GM12878 (cell line): ENCODE data around the gene CKAP5. TPM values are rescaled to one million over a fixed set of nuclear protein-coding genes. Genes with fewer than 3 reads are reported as not detected.

Experiments used
- BMI1 ChIP-seq: fragments of 450-650 bp; IDR thresholded peaks from 2 replicates; pipeline ENCODE4 v1.6.1; 2016; ENCODE audit warnings: mild to moderate bottlenecking, moderate library complexity, borderline replicate concordance
- CBFB ChIP-seq: IDR thresholded peaks from 2 replicates; pipeline ENCODE4 v1.6.1; 2016; ENCODE audit warnings: antibody characterized with exemption, low read depth
- CHD4 ChIP-seq: fragments of 200-600 bp; sonication (generic); IDR thresholded peaks from 2 replicates; pipeline ENCODE4 v1.6.1; 2016; ENCODE audit warnings: mild to moderate bottlenecking
- JUND ChIP-seq: IDR thresholded peaks from 2 replicates; pipeline ENCODE4 v1.6.1; 2012; ENCODE audit warnings: low read depth, mild to moderate bottlenecking, low read length, improper control_type of control experiment, moderate library complexity
- KDM1A ChIP-seq: fragments of 200-600 bp; sonication (generic); IDR thresholded peaks from 2 replicates; pipeline ENCODE4 v1.6.1; 2016; ENCODE audit warnings: borderline replicate concordance
- NR2C2 ChIP-seq: IDR thresholded peaks from 2 replicates; pipeline ENCODE4 v1.6.1; 2011; ENCODE audit warnings: borderline replicate concordance, low read depth; ENCODE audit not compliant: control insufficient read depth, insufficient read length
- POLR2AphosphoS2 ChIP-seq: IDR thresholded peaks from 2 replicates; pipeline ENCODE4 v1.6.1; 2011; ENCODE audit warnings: low read depth, mild to moderate bottlenecking, low read length, improper control_type of control experiment, moderate library complexity
- RAD21 ChIP-seq: IDR thresholded peaks from 2 replicates; pipeline ENCODE4 v1.6.1; 2011; ENCODE audit warnings: mild to moderate bottlenecking, low read depth, low read length, moderate library complexity; ENCODE audit not compliant: insufficient read depth
- polyA plus RNA-seq, 11 experiments: library from polyadenylated mRNA; depleted of rRNA in 4 of 11; unstranded in 6 of 11; stranded (reverse) in 5 of 11; fragments of >200 nt; fragmentation: Nextera tagmentation in 4 of 11; fragmentation: Illumina TruSeq in 1 of 11; extraction: Ambion mirVana in 4 of 11; extraction: Trizol in 1 of 11; gene quantifications; 1 replicate in 1 of 11; 2 replicates in 10 of 11; pipeline versions ENCODE4 v1.2.1 to v1.2.3, GENCODE V29; 2011 to 2016; ENCODE audit warnings: inconsistent platforms in 2 of 11, missing spikeins in 2 of 11, low read depth in 1 of 11
- total RNA-seq, 4 experiments: library from RNA; depleted of rRNA in 3 of 4; stranded (reverse); fragments of >200 nt in 3 of 4; fragmentation: Illumina TruSeq in 1 of 4; extraction: Trizol in 1 of 4; gene quantifications; 2 replicates each; pipeline versions ENCODE4 v1.2.1 to v1.2.3, GENCODE V29; 2013 to 2021
- TF ChIP-seq, protein P1 (sequence below): fragments of 450-650 bp; formaldehyde crosslinking; IDR thresholded peaks from 2 replicates; pipeline ENCODE4 v1.4.0; 2020; ENCODE audit warnings: mild to moderate bottlenecking, moderate library complexity
- TF ChIP-seq, protein P2 (sequence below): fragments of 450-650 bp; IDR thresholded peaks from 2 replicates; pipeline ENCODE4 v1.6.1; 2018; ENCODE audit warnings: borderline replicate concordance, mild to moderate bottlenecking; ENCODE audit not compliant: partially characterized antibody
- TF ChIP-seq, protein P3 (sequence below): fragments of 450-650 bp; IDR thresholded peaks from 2 replicates; pipeline ENCODE4 v1.6.1; 2017; ENCODE audit warnings: mild to moderate bottlenecking, moderate library complexity
- TF ChIP-seq, protein P4 (sequence below): fragments of 450-650 bp; IDR thresholded peaks from 2 replicates; pipeline ENCODE4 v1.6.1; 2017; ENCODE audit warnings: mild to moderate bottlenecking, low read depth, inconsistent platforms; ENCODE audit not compliant: poor library complexity, severe bottlenecking
- TF ChIP-seq, protein P5 (sequence below): fragments of 450-650 bp; conservative IDR thresholded peaks from 2 replicates; pipeline ENCODE4 v1.6.1; 2017; ENCODE audit warnings: mild to moderate bottlenecking, moderate library complexity

CKAP5 gene
- total and polyA plus RNA-seq, 10 of the 15 experiments (the other 5 are each of a cell fraction or from before 2014, with no cell fraction given): 20.1 to 161 (median 79.8) TPM

DNA sequence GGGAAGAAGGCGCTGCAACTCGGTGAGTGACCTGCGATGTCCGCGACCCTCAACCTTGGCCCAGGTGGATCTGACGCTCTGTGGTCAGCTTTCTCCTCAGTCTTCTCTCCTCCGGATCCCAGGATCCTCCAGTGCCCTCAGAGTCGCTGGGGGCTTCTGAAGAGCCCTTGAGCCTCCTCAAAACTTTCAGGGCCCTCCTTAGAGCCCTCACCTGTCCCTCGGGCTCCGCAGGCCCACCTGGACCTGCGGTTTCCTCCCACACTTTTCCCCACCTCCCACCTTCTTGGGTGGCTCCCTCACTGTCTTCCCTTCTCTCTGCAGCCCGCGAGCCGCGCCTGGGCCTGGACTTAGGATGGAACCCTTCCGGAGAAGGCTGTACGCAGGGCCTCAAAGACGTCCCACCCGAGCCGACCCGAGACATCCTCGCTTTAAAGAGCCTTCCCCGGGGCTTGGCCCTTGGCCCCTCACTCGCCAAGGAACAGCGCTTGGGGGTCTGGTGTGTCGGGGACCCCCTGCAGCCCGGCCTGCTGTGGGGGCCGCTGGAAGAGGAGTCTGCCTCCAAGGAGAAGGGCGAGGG, 144.9 kb downstream of the CKAP5 start (continued):
- TF ChIP-seq, protein P1, sequence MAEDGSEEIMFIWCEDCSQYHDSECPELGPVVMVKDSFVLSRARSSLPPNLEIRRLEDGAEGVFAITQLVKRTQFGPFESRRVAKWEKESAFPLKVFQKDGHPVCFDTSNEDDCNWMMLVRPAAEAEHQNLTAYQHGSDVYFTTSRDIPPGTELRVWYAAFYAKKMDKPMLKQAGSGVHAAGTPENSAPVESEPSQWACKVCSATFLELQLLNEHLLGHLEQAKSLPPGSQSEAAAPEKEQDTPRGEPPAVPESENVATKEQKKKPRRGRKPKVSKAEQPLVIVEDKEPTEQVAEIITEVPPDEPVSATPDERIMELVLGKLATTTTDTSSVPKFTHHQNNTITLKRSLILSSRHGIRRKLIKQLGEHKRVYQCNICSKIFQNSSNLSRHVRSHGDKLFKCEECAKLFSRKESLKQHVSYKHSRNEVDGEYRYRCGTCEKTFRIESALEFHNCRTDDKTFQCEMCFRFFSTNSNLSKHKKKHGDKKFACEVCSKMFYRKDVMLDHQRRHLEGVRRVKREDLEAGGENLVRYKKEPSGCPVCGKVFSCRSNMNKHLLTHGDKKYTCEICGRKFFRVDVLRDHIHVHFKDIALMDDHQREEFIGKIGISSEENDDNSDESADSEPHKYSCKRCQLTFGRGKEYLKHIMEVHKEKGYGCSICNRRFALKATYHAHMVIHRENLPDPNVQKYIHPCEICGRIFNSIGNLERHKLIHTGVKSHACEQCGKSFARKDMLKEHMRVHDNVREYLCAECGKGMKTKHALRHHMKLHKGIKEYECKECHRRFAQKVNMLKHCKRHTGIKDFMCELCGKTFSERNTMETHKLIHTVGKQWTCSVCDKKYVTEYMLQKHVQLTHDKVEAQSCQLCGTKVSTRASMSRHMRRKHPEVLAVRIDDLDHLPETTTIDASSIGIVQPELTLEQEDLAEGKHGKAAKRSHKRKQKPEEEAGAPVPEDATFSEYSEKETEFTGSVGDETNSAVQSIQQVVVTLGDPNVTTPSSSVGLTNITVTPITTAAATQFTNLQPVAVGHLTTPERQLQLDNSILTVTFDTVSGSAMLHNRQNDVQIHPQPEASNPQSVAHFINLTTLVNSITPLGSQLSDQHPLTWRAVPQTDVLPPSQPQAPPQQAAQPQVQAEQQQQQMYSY (CRISPR knock-in tag): no peak
- TF ChIP-seq, protein P2, sequence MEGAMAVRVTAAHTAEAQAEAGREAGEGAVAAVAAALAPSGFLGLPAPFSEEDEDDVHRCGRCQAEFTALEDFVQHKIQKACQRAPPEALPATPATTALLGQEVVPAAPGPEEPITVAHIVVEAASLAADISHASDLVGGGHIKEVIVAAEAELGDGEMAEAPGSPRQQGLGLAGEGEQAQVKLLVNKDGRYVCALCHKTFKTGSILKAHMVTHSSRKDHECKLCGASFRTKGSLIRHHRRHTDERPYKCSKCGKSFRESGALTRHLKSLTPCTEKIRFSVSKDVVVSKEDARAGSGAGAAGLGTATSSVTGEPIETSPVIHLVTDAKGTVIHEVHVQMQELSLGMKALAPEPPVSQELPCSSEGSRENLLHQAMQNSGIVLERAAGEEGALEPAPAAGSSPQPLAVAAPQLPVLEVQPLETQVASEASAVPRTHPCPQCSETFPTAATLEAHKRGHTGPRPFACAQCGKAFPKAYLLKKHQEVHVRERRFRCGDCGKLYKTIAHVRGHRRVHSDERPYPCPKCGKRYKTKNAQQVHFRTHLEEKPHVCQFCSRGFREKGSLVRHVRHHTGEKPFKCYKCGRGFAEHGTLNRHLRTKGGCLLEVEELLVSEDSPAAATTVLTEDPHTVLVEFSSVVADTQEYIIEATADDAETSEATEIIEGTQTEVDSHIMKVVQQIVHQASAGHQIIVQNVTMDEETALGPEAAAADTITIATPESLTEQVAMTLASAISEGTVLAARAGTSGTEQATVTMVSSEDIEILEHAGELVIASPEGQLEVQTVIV: no peak
- TF ChIP-seq, protein P3, sequence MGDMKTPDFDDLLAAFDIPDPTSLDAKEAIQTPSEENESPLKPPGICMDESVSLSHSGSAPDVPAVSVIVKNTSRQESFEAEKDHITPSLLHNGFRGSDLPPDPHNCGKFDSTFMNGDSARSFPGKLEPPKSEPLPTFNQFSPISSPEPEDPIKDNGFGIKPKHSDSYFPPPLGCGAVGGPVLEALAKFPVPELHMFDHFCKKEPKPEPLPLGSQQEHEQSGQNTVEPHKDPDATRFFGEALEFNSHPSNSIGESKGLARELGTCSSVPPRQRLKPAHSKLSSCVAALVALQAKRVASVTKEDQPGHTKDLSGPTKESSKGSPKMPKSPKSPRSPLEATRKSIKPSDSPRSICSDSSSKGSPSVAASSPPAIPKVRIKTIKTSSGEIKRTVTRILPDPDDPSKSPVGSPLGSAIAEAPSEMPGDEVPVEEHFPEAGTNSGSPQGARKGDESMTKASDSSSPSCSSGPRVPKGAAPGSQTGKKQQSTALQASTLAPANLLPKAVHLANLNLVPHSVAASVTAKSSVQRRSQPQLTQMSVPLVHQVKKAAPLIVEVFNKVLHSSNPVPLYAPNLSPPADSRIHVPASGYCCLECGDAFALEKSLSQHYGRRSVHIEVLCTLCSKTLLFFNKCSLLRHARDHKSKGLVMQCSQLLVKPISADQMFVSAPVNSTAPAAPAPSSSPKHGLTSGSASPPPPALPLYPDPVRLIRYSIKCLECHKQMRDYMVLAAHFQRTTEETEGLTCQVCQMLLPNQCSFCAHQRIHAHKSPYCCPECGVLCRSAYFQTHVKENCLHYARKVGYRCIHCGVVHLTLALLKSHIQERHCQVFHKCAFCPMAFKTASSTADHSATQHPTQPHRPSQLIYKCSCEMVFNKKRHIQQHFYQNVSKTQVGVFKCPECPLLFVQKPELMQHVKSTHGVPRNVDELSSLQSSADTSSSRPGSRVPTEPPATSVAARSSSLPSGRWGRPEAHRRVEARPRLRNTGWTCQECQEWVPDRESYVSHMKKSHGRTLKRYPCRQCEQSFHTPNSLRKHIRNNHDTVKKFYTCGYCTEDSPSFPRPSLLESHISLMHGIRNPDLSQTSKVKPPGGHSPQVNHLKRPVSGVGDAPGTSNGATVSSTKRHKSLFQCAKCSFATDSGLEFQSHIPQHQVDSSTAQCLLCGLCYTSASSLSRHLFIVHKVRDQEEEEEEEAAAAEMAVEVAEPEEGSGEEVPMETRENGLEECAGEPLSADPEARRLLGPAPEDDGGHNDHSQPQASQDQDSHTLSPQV: no peak
- TF ChIP-seq BMI1 (no peak), JUND (no peak), RAD21 (no peak), NR2C2 (no peak), POLR2AphosphoS2 (no peak), KDM1A (no peak), CHD4 (no peak), CBFB (no peak)
- TF ChIP-seq, protein P4, sequence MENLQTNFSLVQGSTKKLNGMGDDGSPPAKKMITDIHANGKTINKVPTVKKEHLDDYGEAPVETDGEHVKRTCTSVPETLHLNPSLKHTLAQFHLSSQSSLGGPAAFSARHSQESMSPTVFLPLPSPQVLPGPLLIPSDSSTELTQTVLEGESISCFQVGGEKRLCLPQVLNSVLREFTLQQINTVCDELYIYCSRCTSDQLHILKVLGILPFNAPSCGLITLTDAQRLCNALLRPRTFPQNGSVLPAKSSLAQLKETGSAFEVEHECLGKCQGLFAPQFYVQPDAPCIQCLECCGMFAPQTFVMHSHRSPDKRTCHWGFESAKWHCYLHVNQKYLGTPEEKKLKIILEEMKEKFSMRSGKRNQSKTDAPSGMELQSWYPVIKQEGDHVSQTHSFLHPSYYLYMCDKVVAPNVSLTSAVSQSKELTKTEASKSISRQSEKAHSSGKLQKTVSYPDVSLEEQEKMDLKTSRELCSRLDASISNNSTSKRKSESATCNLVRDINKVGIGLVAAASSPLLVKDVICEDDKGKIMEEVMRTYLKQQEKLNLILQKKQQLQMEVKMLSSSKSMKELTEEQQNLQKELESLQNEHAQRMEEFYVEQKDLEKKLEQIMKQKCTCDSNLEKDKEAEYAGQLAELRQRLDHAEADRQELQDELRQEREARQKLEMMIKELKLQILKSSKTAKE: no peak
- TF ChIP-seq, protein P5, sequence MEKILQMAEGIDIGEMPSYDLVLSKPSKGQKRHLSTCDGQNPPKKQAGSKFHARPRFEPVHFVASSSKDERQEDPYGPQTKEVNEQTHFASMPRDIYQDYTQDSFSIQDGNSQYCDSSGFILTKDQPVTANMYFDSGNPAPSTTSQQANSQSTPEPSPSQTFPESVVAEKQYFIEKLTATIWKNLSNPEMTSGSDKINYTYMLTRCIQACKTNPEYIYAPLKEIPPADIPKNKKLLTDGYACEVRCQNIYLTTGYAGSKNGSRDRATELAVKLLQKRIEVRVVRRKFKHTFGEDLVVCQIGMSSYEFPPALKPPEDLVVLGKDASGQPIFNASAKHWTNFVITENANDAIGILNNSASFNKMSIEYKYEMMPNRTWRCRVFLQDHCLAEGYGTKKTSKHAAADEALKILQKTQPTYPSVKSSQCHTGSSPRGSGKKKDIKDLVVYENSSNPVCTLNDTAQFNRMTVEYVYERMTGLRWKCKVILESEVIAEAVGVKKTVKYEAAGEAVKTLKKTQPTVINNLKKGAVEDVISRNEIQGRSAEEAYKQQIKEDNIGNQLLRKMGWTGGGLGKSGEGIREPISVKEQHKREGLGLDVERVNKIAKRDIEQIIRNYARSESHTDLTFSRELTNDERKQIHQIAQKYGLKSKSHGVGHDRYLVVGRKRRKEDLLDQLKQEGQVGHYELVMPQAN: 0 out of 2 replicates have a peak, but pooled peaks have one; percentile 9
